SK-N-SH treated with all-trans-retinoic acid at 6 μM for 48 hours (cell line): ENCODE data around the gene CHCT1.

Source experiments
- ARNTL ChIP-seq: fragments of 450-650 bp; formaldehyde crosslinking; IDR thresholded peaks from 2 replicates; pipeline ENCODE4 v1.5.0; 2020; ENCODE audit warnings: low read depth, mild to moderate bottlenecking, moderate library complexity, borderline replicate concordance
- BACH2 ChIP-seq: fragments of 250-450 bp; sonication (Bioruptor Pico); IDR thresholded peaks from 2 replicates; pipeline ENCODE4 v1.9.0; 2021; ENCODE audit warnings: mild to moderate bottlenecking, borderline replicate concordance
- PPARA ChIP-seq: fragments of 250-450 bp; sonication (Bioruptor Pico); IDR thresholded peaks from 2 replicates; pipeline ENCODE4 v1.5.0; 2020; ENCODE audit warnings: mild to moderate bottlenecking, borderline replicate concordance
- RARB ChIP-seq: fragments of 250-450 bp; sonication (Bioruptor Pico); IDR thresholded peaks from 2 replicates; pipeline ENCODE4 v1.8.0; 2021; ENCODE audit warnings: mild to moderate bottlenecking, moderate library complexity
- TOX ChIP-seq: fragments of 250-450 bp; sonication (Bioruptor Pico); IDR thresholded peaks from 2 replicates; pipeline ENCODE4 v1.8.0; 2021; ENCODE audit warnings: mild to moderate bottlenecking, moderate library complexity, borderline replicate concordance
- ZFP3 ChIP-seq: fragments of 250-450 bp; sonication (Bioruptor Pico); IDR thresholded peaks from 2 replicates; pipeline ENCODE4 v1.5.0; 2020; ENCODE audit warnings: mild to moderate bottlenecking, moderate library complexity
- ZNF565 ChIP-seq: fragments of 450-650 bp; formaldehyde crosslinking; conservative IDR thresholded peaks from 2 replicates; pipeline ENCODE4 v1.5.0; 2020; ENCODE audit warnings: low read depth, mild to moderate bottlenecking, moderate library complexity
- ZNF70 ChIP-seq: fragments of 450-650 bp; formaldehyde crosslinking; IDR thresholded peaks from 2 replicates; pipeline ENCODE4 v1.5.0; 2020; ENCODE audit warnings: mild to moderate bottlenecking, moderate library complexity
- ZNF8 ChIP-seq: fragments of 450-650 bp; formaldehyde crosslinking; IDR thresholded peaks from 2 replicates; pipeline ENCODE4 v1.5.0; 2020; ENCODE audit warnings: mild to moderate bottlenecking, moderate library complexity
- TF ChIP-seq, protein P1 (sequence below): fragments of 250-450 bp; sonication (Bioruptor Pico); IDR thresholded peaks from 2 replicates; pipeline ENCODE4 v1.5.0; 2020; ENCODE audit warnings: mild to moderate bottlenecking, moderate library complexity
- TF ChIP-seq, protein P2 (sequence below): fragments of 250-450 bp; sonication (Bioruptor Pico); IDR thresholded peaks from 2 replicates; pipeline ENCODE4 v1.8.0; 2021; ENCODE audit warnings: low read depth, mild to moderate bottlenecking, moderate library complexity, borderline replicate concordance
- TF ChIP-seq, protein P3 (sequence below): fragments of 250-450 bp; sonication (Bioruptor Pico); IDR thresholded peaks from 2 replicates; pipeline ENCODE4 v1.5.1; 2020; ENCODE audit warnings: low read depth, mild to moderate bottlenecking, moderate library complexity

DNA sequence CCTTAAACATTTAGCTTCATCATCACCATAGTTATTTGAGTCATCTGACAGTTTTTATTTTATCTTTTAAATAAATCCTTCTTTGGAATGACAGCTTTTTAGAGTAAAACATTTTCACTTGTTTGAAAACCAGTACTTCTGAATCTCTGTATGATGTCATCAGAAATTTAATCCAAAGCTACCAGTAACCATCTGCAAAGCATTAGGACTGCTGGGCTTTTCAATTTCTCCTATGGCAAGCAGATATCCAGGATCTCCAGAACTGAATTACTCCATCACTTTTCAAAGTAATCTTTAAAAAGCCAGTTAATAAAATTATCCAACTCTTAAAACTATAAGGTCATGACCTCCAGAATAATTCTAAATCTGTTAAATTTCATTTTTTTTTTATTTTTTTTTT is 51.5 kb downstream of the CHCT1 start:
- TF ChIP-seq, protein P1, sequence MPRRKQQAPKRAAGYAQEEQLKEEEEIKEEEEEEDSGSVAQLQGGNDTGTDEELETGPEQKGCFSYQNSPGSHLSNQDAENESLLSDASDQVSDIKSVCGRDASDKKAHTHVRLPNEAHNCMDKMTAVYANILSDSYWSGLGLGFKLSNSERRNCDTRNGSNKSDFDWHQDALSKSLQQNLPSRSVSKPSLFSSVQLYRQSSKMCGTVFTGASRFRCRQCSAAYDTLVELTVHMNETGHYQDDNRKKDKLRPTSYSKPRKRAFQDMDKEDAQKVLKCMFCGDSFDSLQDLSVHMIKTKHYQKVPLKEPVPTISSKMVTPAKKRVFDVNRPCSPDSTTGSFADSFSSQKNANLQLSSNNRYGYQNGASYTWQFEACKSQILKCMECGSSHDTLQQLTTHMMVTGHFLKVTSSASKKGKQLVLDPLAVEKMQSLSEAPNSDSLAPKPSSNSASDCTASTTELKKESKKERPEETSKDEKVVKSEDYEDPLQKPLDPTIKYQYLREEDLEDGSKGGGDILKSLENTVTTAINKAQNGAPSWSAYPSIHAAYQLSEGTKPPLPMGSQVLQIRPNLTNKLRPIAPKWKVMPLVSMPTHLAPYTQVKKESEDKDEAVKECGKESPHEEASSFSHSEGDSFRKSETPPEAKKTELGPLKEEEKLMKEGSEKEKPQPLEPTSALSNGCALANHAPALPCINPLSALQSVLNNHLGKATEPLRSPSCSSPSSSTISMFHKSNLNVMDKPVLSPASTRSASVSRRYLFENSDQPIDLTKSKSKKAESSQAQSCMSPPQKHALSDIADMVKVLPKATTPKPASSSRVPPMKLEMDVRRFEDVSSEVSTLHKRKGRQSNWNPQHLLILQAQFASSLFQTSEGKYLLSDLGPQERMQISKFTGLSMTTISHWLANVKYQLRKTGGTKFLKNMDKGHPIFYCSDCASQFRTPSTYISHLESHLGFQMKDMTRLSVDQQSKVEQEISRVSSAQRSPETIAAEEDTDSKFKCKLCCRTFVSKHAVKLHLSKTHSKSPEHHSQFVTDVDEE (CRISPR knock-in tag), result no peak
- TF ChIP-seq RARB, result no peak
- TF ChIP-seq ZNF8 (CRISPR knock-in tag), result no peak
- TF ChIP-seq, protein P2, sequence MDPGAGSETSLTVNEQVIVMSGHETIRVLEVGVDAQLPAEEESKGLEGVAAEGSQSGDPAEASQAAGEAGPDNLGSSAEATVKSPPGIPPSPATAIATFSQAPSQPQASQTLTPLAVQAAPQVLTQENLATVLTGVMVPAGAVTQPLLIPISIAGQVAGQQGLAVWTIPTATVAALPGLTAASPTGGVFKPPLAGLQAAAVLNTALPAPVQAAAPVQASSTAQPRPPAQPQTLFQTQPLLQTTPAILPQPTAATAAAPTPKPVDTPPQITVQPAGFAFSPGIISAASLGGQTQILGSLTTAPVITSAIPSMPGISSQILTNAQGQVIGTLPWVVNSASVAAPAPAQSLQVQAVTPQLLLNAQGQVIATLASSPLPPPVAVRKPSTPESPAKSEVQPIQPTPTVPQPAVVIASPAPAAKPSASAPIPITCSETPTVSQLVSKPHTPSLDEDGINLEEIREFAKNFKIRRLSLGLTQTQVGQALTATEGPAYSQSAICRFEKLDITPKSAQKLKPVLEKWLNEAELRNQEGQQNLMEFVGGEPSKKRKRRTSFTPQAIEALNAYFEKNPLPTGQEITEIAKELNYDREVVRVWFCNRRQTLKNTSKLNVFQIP (CRISPR knock-in tag), result no peak
- no peak for TF ChIP-seq BACH2
- TF ChIP-seq, protein P3, sequence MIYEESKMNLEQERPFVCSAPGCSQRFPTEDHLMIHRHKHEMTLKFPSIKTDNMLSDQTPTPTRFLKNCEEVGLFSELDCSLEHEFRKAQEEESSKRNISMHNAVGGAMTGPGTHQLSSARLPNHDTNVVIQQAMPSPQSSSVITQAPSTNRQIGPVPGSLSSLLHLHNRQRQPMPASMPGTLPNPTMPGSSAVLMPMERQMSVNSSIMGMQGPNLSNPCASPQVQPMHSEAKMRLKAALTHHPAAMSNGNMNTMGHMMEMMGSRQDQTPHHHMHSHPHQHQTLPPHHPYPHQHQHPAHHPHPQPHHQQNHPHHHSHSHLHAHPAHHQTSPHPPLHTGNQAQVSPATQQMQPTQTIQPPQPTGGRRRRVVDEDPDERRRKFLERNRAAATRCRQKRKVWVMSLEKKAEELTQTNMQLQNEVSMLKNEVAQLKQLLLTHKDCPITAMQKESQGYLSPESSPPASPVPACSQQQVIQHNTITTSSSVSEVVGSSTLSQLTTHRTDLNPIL (CRISPR knock-in tag), result no peak
- TF ChIP-seq ZFP3, result no peak
- TF ChIP-seq TOX (CRISPR knock-in tag), result no peak
- TF ChIP-seq ARNTL (CRISPR knock-in tag), result no peak
- no peak for TF ChIP-seq ZNF70 (CRISPR knock-in tag)
- no peak for TF ChIP-seq ZNF565 (CRISPR knock-in tag)
- no peak for TF ChIP-seq PPARA (CRISPR knock-in tag)
